ENCODE data around the gene CLDN11.

CLDN11 gene

GRCh38 chr3:170467571-170468147 lies 49.0 kb downstream of the CLDN11 start:
- no peaks in the 10 kb centered on the region for H3K36me3 Mint-ChIP-seq (ENCODE audit: low read depth)
- H3K4me3 Mint-ChIP-seq = peak overlapping the region; percentile 61
- peak; percentile 24 for DNase-seq
- peaks cover 3% of the 10 kb centered on the region for H3K27me3 Mint-ChIP-seq (ENCODE audit: low read depth, poor library complexity)
- no peaks in the 10 kb centered on the region for H3K9me3 Mint-ChIP-seq
- peak overlapping the region; percentile 89 for H3K27ac Mint-ChIP-seq
- H3K4me1 Mint-ChIP-seq = peaks cover 90% of the 10 kb centered on the region
- TF ChIP-seq CTCF (IDR thresholded peaks at IDR 0.05) = no peak

GRCh38 chr3:170469151-170470062 lies 50.7 kb downstream of the CLDN11 start:
- Mint-ChIP-seq H3K36me3 (ENCODE audit: low read depth) (no peaks in the 10 kb centered on the region), H3K4me1 (peaks cover 93% of the 10 kb centered on the region), H3K4me3 (peak overlapping the region; percentile 8), H3K27me3 (ENCODE audit: low read depth, poor library complexity) (peaks cover 3% of the 10 kb centered on the region), H3K9me3 (no peaks in the 10 kb centered on the region), H3K27ac (peak overlapping the region; percentile 78)
- DNase-seq = peak; percentile 27
- TF ChIP-seq CTCF (IDR thresholded peaks at IDR 0.05) = no peak

- peaks cover 3% of the 10 kb centered on the region for H3K27me3 Mint-ChIP-seq (ENCODE audit: low read depth, poor library complexity)
- peaks cover 88% of the 10 kb centered on the region for H3K4me1 Mint-ChIP-seq
- peak overlapping the region; percentile 96 for H3K27ac Mint-ChIP-seq
- H3K9me3 Mint-ChIP-seq = no peaks in the 10 kb centered on the region
- H3K36me3 Mint-ChIP-seq (ENCODE audit: low read depth) = no peaks in the 10 kb centered on the region
- peak overlapping the region; percentile 4 for H3K4me3 Mint-ChIP-seq
- no peak for TF ChIP-seq CTCF (IDR thresholded peaks at IDR 0.05)
- DNase-seq = no peak
These were observed 51.7 kb downstream of the CLDN11 start for GRCh38 chr3:170470063-170471016.

GRCh38 chr3:170471149-170471548 lies 52.5 kb downstream of the CLDN11 start:
- H3K4me3 Mint-ChIP-seq = no peak overlapping the region
- no peak for TF ChIP-seq CTCF (IDR thresholded peaks at IDR 0.05)
- DNase-seq = no peak
- H3K9me3 Mint-ChIP-seq = no peaks in the 10 kb centered on the region
- peak overlapping the region; percentile 95 for H3K27ac Mint-ChIP-seq
- H3K27me3 Mint-ChIP-seq (ENCODE audit: low read depth, poor library complexity) = peaks cover 3% of the 10 kb centered on the region
- no peaks in the 10 kb centered on the region for H3K36me3 Mint-ChIP-seq (ENCODE audit: low read depth)
- H3K4me1 Mint-ChIP-seq = peaks cover 80% of the 10 kb centered on the region

GRCh38 chr3:170473358-170473757 lies 54.7 kb downstream of the CLDN11 start:
- no peaks in the 10 kb centered on the region for H3K36me3 Mint-ChIP-seq (ENCODE audit: low read depth)
- TF ChIP-seq CTCF (IDR thresholded peaks at IDR 0.05) = no peak
- no peak for DNase-seq
- H3K4me3 Mint-ChIP-seq = no peak overlapping the region
- H3K27me3 Mint-ChIP-seq (ENCODE audit: low read depth, poor library complexity) = no peaks in the 10 kb centered on the region
- peaks cover 58% of the 10 kb centered on the region for H3K4me1 Mint-ChIP-seq
- no peak overlapping the region for H3K27ac Mint-ChIP-seq
- H3K9me3 Mint-ChIP-seq = no peaks in the 10 kb centered on the region
